GM23248 (cell line): Measurements from ENCODE around the gene MICAL1. TPM values are rescaled to one million over a fixed set of nuclear protein-coding genes. Genes with fewer than 3 reads are reported as not detected.
A peak's percentile ranks its signal among the peaks of the same experiment; 100 is the strongest.

Source experiments
- DNase-seq: peaks from one replicate; pipeline ENCODE4 v3.0.0-alpha.2; 2015
- H2AFZ ChIP-seq: fragments of 200-600 bp; sonication (generic); 2 replicates; pipeline ENCODE4 v1.6.1; 2016; ENCODE audit warnings: antibody characterized with exemption
- H3F3A ChIP-seq: fragments of 200-600 bp; sonication (generic); 2 replicates; pipeline ENCODE4 v1.6.1; 2016; ENCODE audit warnings: mild to moderate bottlenecking, antibody characterized with exemption, mixed run types; ENCODE audit not compliant: insufficient read depth
- H3K27ac ChIP-seq: fragments of 200-600 bp; sonication (generic); 2 replicates; pipeline ENCODE4 v1.5.1; 2016; ENCODE audit warnings: mild to moderate bottlenecking
- H3K27me3 ChIP-seq: fragments of 200-600 bp; sonication (generic); replicated peaks from 2 replicates; pipeline ENCODE4 v1.6.1; 2016; ENCODE audit warnings: mild to moderate bottlenecking; ENCODE audit not compliant: insufficient read depth
- H3K36me3 ChIP-seq: fragments of 200-600 bp; sonication (generic); 2 replicates; pipeline ENCODE4 v1.6.1; 2016; ENCODE audit warnings: low read depth, mild to moderate bottlenecking
- H3K4me1 ChIP-seq: fragments of 200-600 bp; sonication (generic); 2 replicates; pipeline ENCODE4 v1.6.1; 2016; ENCODE audit warnings: mild to moderate bottlenecking; ENCODE audit not compliant: insufficient read depth
- H3K4me2 ChIP-seq: fragments of 200-600 bp; sonication (generic); one replicate; pipeline ENCODE4 v1.6.1; 2016; ENCODE audit warnings: mild to moderate bottlenecking; ENCODE audit not compliant: unreplicated experiment
- H3K4me3 ChIP-seq: fragments of 200-600 bp; sonication (generic); 2 replicates; pipeline ENCODE4 v1.5.1; 2016; ENCODE audit warnings: mild to moderate bottlenecking
- H3K79me2 ChIP-seq: fragments of 200-600 bp; sonication (generic); 2 replicates; pipeline ENCODE4 v1.6.1; 2016; ENCODE audit warnings: mild to moderate bottlenecking; ENCODE audit not compliant: insufficient read depth
- H3K9ac ChIP-seq: fragments of 200-600 bp; sonication (generic); 2 replicates; pipeline ENCODE4 v1.6.1; 2016; ENCODE audit warnings: mild to moderate bottlenecking
- H3K9me2 ChIP-seq: fragments of 200-600 bp; sonication (generic); 2 replicates; pipeline ENCODE4 v1.6.1; 2016; ENCODE audit warnings: mixed run types, mild to moderate bottlenecking, moderate library complexity; ENCODE audit not compliant: insufficient read depth
- H3K9me3 ChIP-seq: fragments of 200-600 bp; sonication (generic); one replicate; pipeline ENCODE4 v1.6.1; 2017; ENCODE audit warnings: low read depth
- H4K20me1 ChIP-seq: fragments of 200-600 bp; sonication (generic); 2 replicates; pipeline ENCODE4 v1.6.0; 2016; ENCODE audit not compliant: insufficient read depth
- EZH2 ChIP-seq: fragments of 200-600 bp; sonication (generic); IDR thresholded peaks from 2 replicates; pipeline ENCODE4 v1.6.1; 2018; ENCODE audit warnings: antibody characterized with exemption, mild to moderate bottlenecking; ENCODE audit not compliant: insufficient read depth, poor library complexity, severe bottlenecking
- EZH2phosphoT487 ChIP-seq: fragments of 200-600 bp; sonication (generic); IDR thresholded peaks from 2 replicates; pipeline ENCODE4 v1.6.1; 2018; ENCODE audit warnings: antibody characterized with exemption, moderate library complexity, mild to moderate bottlenecking, low read depth; ENCODE audit not compliant: insufficient read depth
- WGBS, 2 experiments: methylation state at CpG; one replicate each; pipeline ENCODE4 v1.1.6; 2015 to 2017; ENCODE audit warnings: low lambda C conversion rate in 2 of 2, low coverage in 1 of 2; ENCODE audit errors: missing lambda C conversion rate in 2 of 2; 5-methylcytosine and 5-hydroxymethylcytosine counted together
- in situ Hi-C: fragments of 300-500 bp; cut with MboI; formaldehyde crosslinking; loops from 2 replicates; pipeline ENCODE4 v1.15.0; 2020
- polyA plus RNA-seq: library from polyadenylated mRNA; unstranded; fragments of >200 nt; fragmentation: Nextera tagmentation; extraction: Ambion mirVana; gene quantifications from 2 replicates; pipeline ENCODE4 v1.2.1, GENCODE V29; 2016
- total RNA-seq: library from RNA; depleted of rRNA; stranded (reverse); fragments of >200 nt; shearing (Covaris generic); gene quantifications from 2 replicates; pipeline ENCODE4 v1.2.3, GENCODE V29; 2014

Gene MICAL1
- total and polyA plus RNA-seq, 2 experiments from 2014 or later, result 26.1 to 57.8 TPM

GRCh38 chr6:109483735-109484057, 28.1 kb upstream of the MICAL1 start:
- Histone ChIP-seq H3K27me3 (no peaks in the 10 kb centered on the region), H3K27ac (no peak overlapping the region), H3K9me3 (no peaks in the 10 kb centered on the region), H3F3A (peaks cover 8% of the 10 kb centered on the region), H3K9me2 (peaks cover 3% of the 10 kb centered on the region; the same call in 1 of the 2 replicates), H3K4me2 (peak overlapping the region; percentile 75), H4K20me1 (no peaks in the 10 kb centered on the region), H3K4me3 (peak overlapping the region; percentile 64), H3K79me2 (peaks cover 35% of the 10 kb centered on the region), H3K36me3 (peaks cover 10% of the 10 kb centered on the region; the same call in 1 of the 2 replicates), H3K9ac (peak overlapping the region; percentile 52; the same call in 1 of the 2 replicates), H3K4me1 (peaks cover 27% of the 10 kb centered on the region), H2AFZ (peak overlapping the region; percentile 84)
- DNase-seq, result no peak
- in situ Hi-C loops, result no loop called here
- 1 to 2% methylated on average over 6 of the region's 6 CpGs for WGBS, 2 experiments
- no peak for TF ChIP-seq EZH2
- TF ChIP-seq EZH2phosphoT487, result no peak

- peaks cover 33% of the 10 kb centered on the region for H3K4me1 ChIP-seq
- H2AFZ ChIP-seq, result peak within 1 kb of the TSS; percentile 84
- DNase-seq, result peak; percentile 97
- peaks cover 41% of the 10 kb centered on the region for H3K79me2 ChIP-seq
- no peaks in the 10 kb centered on the region for H4K20me1 ChIP-seq
- H3K9me3 ChIP-seq, result no peaks in the 10 kb centered on the region
- WGBS, 2 experiments, result 1 to 2% methylated on average over 19 to 50 of the region's 97 CpGs
- peak within 1 kb of the TSS; percentile 86 for H3K4me3 ChIP-seq
- peak within 1 kb of the TSS; percentile 43 for H3K27ac ChIP-seq
- peaks cover 10% of the 10 kb centered on the region; the same call in 1 of the 2 replicates for H3K36me3 ChIP-seq
- H3K9ac ChIP-seq, result peak within 1 kb of the TSS; percentile 90
- H3K4me2 ChIP-seq, result peak within 1 kb of the TSS; percentile 75
- H3F3A ChIP-seq, result peaks cover 8% of the 10 kb centered on the region
- in situ Hi-C loops, result no loop called here
- TF ChIP-seq EZH2 (no peak), EZH2phosphoT487 (no peak)
- H3K27me3 ChIP-seq, result no peaks in the 10 kb centered on the region
- H3K9me2 ChIP-seq, result peaks cover 3% of the 10 kb centered on the region; the same call in 1 of the 2 replicates
These were observed 27.5 kb upstream of the MICAL1 start, which contains the start of gene ZBTB24 for GRCh38 chr6:109482905-109483734. Gene ZBTB24 (minus strand): TSS chr6:109483219. CDS start chr6:109482026, 1,193 bp downstream.

DNA sequence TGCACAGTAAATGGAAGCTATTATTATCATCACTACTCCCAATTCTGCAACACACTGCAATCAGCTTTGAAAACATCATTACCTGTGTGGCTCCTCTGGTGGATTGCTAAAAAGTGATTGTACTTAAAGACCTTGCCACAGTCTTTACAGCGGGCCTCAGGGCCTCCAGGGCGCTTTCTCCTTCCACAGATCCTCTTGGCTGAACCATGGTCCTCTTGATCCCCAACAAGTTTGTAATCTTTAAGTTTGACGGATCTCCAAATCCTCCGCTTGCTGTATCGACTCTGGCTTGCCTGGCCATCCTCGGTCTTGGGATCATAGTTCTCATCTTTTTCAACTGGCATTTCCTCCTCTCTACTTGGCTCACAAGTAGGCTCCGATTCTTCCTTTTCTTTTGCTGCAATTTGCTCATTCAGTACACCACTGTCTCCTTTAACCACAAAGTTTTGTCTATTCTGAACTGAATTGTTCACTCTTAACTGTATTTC, 25.5 kb upstream of the MICAL1 start:
- H3K9me2 ChIP-seq, result no peaks in the 10 kb centered on the region
- 95 to 98% methylated on average over 7 of the region's 7 CpGs for WGBS, 2 experiments
- H3K9me3 ChIP-seq, result no peaks in the 10 kb centered on the region
- H3K27ac ChIP-seq, result no peak overlapping the region
- no peak overlapping the region for H3K4me3 ChIP-seq
- peaks cover 8% of the 10 kb centered on the region for H3F3A ChIP-seq
- H3K27me3 ChIP-seq, result no peaks in the 10 kb centered on the region
- in situ Hi-C loops, result no loop called here
- peak overlapping the region; percentile 5 for H3K4me2 ChIP-seq
- H3K4me1 ChIP-seq, result peaks cover 40% of the 10 kb centered on the region
- DNase-seq, result no peak
- TF ChIP-seq EZH2 (no peak), EZH2phosphoT487 (no peak)
- peaks cover 62% of the 10 kb centered on the region for H3K79me2 ChIP-seq
- no peak overlapping the region for H3K9ac ChIP-seq
- no peaks in the 10 kb centered on the region for H4K20me1 ChIP-seq
- H3K36me3 ChIP-seq, result peaks cover 11% of the 10 kb centered on the region
- H2AFZ ChIP-seq, result no peak overlapping the region

DNA sequence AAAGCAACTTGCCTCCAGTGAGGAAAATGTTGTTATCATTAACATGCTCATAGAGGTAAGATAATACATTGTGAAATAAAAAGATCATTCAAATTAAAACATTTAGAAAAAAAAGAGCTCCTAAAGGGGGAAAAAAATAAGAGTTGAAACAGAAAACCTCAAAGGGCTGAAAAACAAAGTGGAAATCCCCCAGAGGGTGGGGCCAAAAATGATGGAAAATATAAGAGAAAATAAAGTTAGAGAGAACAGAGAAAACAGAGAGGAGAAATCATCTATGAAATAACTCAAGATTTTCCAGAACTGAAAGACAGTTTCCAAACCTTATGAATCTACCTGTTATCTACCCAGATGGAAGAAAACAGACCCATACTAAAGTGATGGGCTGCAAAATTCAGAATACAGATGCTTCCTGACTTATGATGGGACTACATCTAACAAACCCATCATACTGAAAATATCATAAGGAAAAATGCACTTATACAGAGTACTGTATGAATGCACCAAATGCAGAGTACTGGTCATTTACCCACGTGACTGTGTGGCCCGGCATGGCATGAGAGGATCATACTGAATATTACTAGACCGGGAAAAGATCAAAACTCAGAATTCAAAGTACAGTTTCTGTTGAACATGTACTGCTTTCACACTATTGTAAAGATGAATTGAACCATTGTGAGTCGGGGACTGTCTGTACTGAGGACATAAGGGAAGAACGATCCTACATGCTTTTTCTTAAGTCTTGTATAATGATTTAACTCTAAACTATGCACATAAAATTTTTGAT, 23.5 kb upstream of the MICAL1 start:
- peak overlapping the region; percentile 74 for H3K4me2 ChIP-seq
- DNase-seq, result peak; percentile 23
- H3K27ac ChIP-seq, result peak overlapping the region; percentile 59
- 26 to 27% methylated on average over 5 of the region's 5 CpGs for WGBS, 2 experiments
- H3K79me2 ChIP-seq, result peaks cover 64% of the 10 kb centered on the region
- peaks cover 5% of the 10 kb centered on the region for H3F3A ChIP-seq
- H3K27me3 ChIP-seq, result no peaks in the 10 kb centered on the region
- no peaks in the 10 kb centered on the region for H3K9me3 ChIP-seq
- TF ChIP-seq EZH2phosphoT487 (no peak), EZH2 (no peak)
- H2AFZ ChIP-seq, result peak overlapping the region; percentile 35
- peaks cover 40% of the 10 kb centered on the region for H3K4me1 ChIP-seq
- H3K9ac ChIP-seq, result peak overlapping the region; percentile 58
- no peaks in the 10 kb centered on the region for H4K20me1 ChIP-seq
- in situ Hi-C loops, result no loop called here
- H3K4me3 ChIP-seq, result peak overlapping the region; percentile 57
- H3K36me3 ChIP-seq, result peaks cover 28% of the 10 kb centered on the region
- H3K9me2 ChIP-seq, result no peaks in the 10 kb centered on the region
